GM19395 (cell line): ENCODE results near the gene DLX2.

ENCODE experiments used
- ATAC-seq: cut with Tn5 transposase; IDR thresholded peaks from one replicate; pipeline ENCODE4 v1.9.1; 2021; ENCODE audit warnings: mild to moderate bottlenecking, moderate library complexity; ENCODE audit not compliant: unreplicated experiment

Gene DLX2

GRCh38 chr2:172056293-172056692 is 46.4 kb downstream of the DLX2 start:
- no peak for ATAC-seq

GRCh38 chr2:172053486-172053885 is 49.2 kb downstream of the DLX2 start:
- ATAC-seq: no peak

- ATAC-seq: no peak
Measured at GRCh38 chr2:172052000-172052983, 50.4 kb downstream of the DLX2 start.

- no peak for ATAC-seq
Measured at GRCh38 chr2:172050479-172051125, 52.1 kb downstream of the DLX2 start.

- ATAC-seq: no peak
Measured at GRCh38 chr2:172049567-172050120, 53.1 kb downstream of the DLX2 start.
